ENCODE measurements around the gene ERAP2.

GRCh38 chr5:96931605-96932004, 55.3 kb downstream of the ERAP2 start:
- TF ChIP-seq CTCF (IDR thresholded peaks at IDR 0.05) (no peak), POLR2A (IDR thresholded peaks at IDR 0.05) (no peak)
